OCI-LY3 (cell line): Measurements from ENCODE around the gene RAB5IF.
A peak's percentile ranks its signal among the peaks of the same experiment; 100 is the strongest.

Source experiments
- H2AFZ ChIP-seq: fragments of 200-600, 300-600 bp; shearing (Covaris generic); 2 replicates; pipeline ENCODE4 v1.6.0; 2014; ENCODE audit warnings: antibody characterized with exemption, low read depth, low read length
- H3K27ac ChIP-seq: fragments of 200-600, 300-600 bp; sonication (generic); 2 replicates; pipeline ENCODE4 v1.5.1; 2014; ENCODE audit warnings: mild to moderate bottlenecking, low read length, moderate library complexity, mixed read lengths
- H3K27me3 ChIP-seq: fragments of 200-600, 300-600 bp; sonication (generic); 2 replicates; pipeline ENCODE4 v1.6.1; 2014; ENCODE audit warnings: low read depth, low read length, mixed read lengths
- H3K36me3 ChIP-seq: fragments of 200-600, 300-600 bp; sonication (generic); replicated peaks from 2 replicates; pipeline ENCODE3; 2014; ENCODE audit warnings: low read depth, low read length, mixed read lengths
- H3K4me1 ChIP-seq: fragments of 300-600, 200-600 bp; sonication (generic); 2 replicates; pipeline ENCODE4 v1.6.1; 2014; ENCODE audit warnings: low read length, mixed read lengths
- H3K4me2 ChIP-seq: fragments of 200-600, 300-600 bp; sonication (generic); 2 replicates; pipeline ENCODE4 v1.6.1; 2014; ENCODE audit warnings: low read length, mixed read lengths
- H3K4me3 ChIP-seq: fragments of 300-600, 200-600 bp; sonication (generic); 2 replicates; pipeline ENCODE4 v1.5.1; 2014; ENCODE audit warnings: antibody characterized with exemption, mild to moderate bottlenecking, low read length, moderate library complexity
- H3K79me2 ChIP-seq: fragments of 300-600, 200-600 bp; shearing (Covaris generic); 2 replicates; pipeline ENCODE4 v1.6.1; 2014; ENCODE audit warnings: mild to moderate bottlenecking, low read length, mixed read lengths
- H3K9ac ChIP-seq: fragments of 300-600, 200-600 bp; shearing (Covaris generic); 2 replicates; pipeline ENCODE4 v1.6.0; 2014; ENCODE audit warnings: mild to moderate bottlenecking, low read length, moderate library complexity
- H3K9me3 ChIP-seq: fragments of 200-600, 300-600 bp; shearing (Covaris generic); 2 replicates; pipeline ENCODE4 v1.6.1; 2014; ENCODE audit warnings: low read length, mixed read lengths; ENCODE audit not compliant: insufficient read depth
- H4K20me1 ChIP-seq: fragments of 200-600, 300-600 bp; sonication (generic); 2 replicates; pipeline ENCODE4 v1.6.1; 2016; ENCODE audit warnings: low read length, mixed read lengths; ENCODE audit not compliant: insufficient read depth
- EZH2phosphoT487 ChIP-seq: fragments of 200-600 bp; shearing (Covaris generic); IDR thresholded peaks from 2 replicates; pipeline ENCODE4 v1.6.1; 2018; ENCODE audit warnings: antibody characterized with exemption, mixed run types, low read depth
- TF ChIP-seq, protein P1 (sequence below): fragments of 200-600, 300-600 bp; sonication (generic); IDR thresholded peaks from 2 replicates; pipeline ENCODE4 v1.5.1; 2014; ENCODE audit warnings: antibody characterized with exemption, low read length, low read depth

The RAB5IF gene

GRCh38 chr20:36645353-36645752 lies 39.8 kb downstream of the RAB5IF start:
- TF ChIP-seq, protein P1, sequence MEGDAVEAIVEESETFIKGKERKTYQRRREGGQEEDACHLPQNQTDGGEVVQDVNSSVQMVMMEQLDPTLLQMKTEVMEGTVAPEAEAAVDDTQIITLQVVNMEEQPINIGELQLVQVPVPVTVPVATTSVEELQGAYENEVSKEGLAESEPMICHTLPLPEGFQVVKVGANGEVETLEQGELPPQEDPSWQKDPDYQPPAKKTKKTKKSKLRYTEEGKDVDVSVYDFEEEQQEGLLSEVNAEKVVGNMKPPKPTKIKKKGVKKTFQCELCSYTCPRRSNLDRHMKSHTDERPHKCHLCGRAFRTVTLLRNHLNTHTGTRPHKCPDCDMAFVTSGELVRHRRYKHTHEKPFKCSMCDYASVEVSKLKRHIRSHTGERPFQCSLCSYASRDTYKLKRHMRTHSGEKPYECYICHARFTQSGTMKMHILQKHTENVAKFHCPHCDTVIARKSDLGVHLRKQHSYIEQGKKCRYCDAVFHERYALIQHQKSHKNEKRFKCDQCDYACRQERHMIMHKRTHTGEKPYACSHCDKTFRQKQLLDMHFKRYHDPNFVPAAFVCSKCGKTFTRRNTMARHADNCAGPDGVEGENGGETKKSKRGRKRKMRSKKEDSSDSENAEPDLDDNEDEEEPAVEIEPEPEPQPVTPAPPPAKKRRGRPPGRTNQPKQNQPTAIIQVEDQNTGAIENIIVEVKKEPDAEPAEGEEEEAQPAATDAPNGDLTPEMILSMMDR, result no peak
- no peak for TF ChIP-seq EZH2phosphoT487
- Histone ChIP-seq H3K27ac (no peak overlapping the region), H3K4me2 (no peak overlapping the region)

DNA sequence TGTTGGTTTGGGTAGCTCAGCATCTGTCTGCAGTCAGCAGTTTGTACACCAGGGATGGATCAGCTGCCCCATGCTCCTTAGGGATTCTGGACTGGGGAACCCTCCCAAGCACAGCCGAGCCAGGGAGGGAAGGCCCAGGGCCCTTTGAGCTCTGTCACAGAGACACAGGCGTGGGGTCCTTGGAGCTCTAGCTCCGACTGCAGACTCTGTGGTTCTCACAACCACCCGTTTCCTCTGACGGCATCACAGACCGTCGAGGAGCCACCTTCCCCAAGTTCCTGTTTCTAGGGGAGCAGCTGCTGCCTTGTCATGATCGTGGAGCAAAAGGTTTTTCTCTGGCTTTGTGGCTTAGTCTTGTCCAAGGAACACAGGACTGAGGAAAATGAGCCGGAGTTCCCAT lies 40.4 kb downstream of the RAB5IF start, which contains the start of gene SLA2:
SLA2 (minus strand) TSS at position 199 of the 400 bp plus-strand sequence. CDS start 4,861 bp downstream, outside the sequence.
- Histone ChIP-seq H3K27ac (no peak within 1 kb of the TSS), H3K4me2 (peak within 1 kb of the TSS; percentile 23), H4K20me1 (no peaks in the 10 kb centered on the region), H3K9me3 (no peaks in the 10 kb centered on the region), H3K36me3 (no peaks in the 10 kb centered on the region), H3K9ac (no peak within 1 kb of the TSS), H3K4me1 (peaks cover 6% of the 10 kb centered on the region), H2AFZ (peak within 1 kb of the TSS; percentile 74), H3K27me3 (no peaks in the 10 kb centered on the region), H3K4me3 (no peak within 1 kb of the TSS), H3K79me2 (no peaks in the 10 kb centered on the region)
- TF ChIP-seq, protein P1, result no peak
- TF ChIP-seq EZH2phosphoT487, result no peak

More at GRCh38 chr20:36645353-36645752, 39.8 kb downstream of the RAB5IF start:
- Histone ChIP-seq H2AFZ (no peak overlapping the region), H3K79me2 (no peaks in the 10 kb centered on the region), H3K27me3 (no peaks in the 10 kb centered on the region), H4K20me1 (no peaks in the 10 kb centered on the region), H3K9ac (no peak overlapping the region), H3K36me3 (no peaks in the 10 kb centered on the region), H3K9me3 (no peaks in the 10 kb centered on the region), H3K4me3 (no peak overlapping the region), H3K4me1 (peaks cover 6% of the 10 kb centered on the region)

- Histone ChIP-seq H3K27me3 (no peaks in the 10 kb centered on the region), H2AFZ (no peak overlapping the region), H3K27ac (no peak overlapping the region), H3K4me1 (peaks cover 6% of the 10 kb centered on the region), H4K20me1 (no peaks in the 10 kb centered on the region), H3K79me2 (no peaks in the 10 kb centered on the region), H3K4me3 (no peak overlapping the region), H3K9ac (no peak overlapping the region), H3K9me3 (no peaks in the 10 kb centered on the region), H3K36me3 (no peaks in the 10 kb centered on the region), H3K4me2 (no peak overlapping the region)
- no peak for TF ChIP-seq EZH2phosphoT487
- TF ChIP-seq, protein P1, result no peak
Measured at GRCh38 chr20:36646678-36647077, 41.1 kb downstream of the RAB5IF start.

DNA sequence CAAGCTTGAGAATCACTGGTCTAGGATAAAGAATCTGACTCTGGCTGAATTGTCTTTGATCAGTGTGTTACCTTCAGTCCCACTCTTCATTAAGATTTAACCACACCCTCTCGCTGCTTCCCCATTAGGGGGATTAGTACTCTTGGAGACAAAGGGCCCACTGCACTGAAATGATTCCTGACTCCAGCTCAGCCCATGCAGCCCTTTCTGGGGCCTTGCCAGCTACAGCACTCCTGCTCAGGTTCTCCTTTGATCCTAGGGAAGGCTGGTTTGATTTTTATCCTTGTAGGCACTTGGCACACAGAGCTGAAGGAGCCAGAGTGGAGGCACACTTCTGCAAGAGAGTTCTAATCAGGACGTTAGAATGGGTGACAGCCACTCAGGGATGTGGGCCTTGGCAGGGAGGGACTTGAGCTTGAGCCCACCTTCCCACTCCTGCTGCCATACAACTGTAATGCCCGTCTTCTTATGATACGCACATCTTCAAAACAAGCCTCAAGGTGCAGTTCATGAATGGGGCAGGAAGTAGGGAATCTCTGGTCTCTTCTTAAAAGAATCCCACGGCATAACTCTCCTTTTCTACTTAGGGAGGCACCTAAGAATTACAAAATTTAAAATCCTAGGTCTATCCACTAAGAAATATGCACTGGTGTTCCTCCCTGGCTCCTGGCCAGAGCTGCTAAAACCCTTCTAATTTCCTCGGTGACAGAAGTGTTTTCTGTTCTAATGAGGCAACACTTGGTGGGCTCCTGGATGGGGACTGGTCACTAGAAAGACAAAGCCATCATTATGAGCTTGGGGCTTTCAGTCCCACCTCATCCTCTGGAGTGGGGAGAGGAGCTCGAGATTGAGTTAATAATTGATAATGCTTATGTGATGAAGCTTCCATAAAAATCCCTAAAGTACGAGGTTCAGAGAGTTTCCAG lies 41.9 kb downstream of the RAB5IF start:
- Histone ChIP-seq H3K36me3 (no peaks in the 10 kb centered on the region), H3K79me2 (no peaks in the 10 kb centered on the region), H2AFZ (no peak overlapping the region), H3K4me3 (no peak overlapping the region), H3K9ac (no peak overlapping the region), H4K20me1 (no peaks in the 10 kb centered on the region), H3K4me1 (peaks cover 6% of the 10 kb centered on the region), H3K27me3 (no peaks in the 10 kb centered on the region), H3K27ac (no peak overlapping the region), H3K4me2 (no peak overlapping the region), H3K9me3 (no peaks in the 10 kb centered on the region)
- TF ChIP-seq, protein P1, result no peak
- no peak for TF ChIP-seq EZH2phosphoT487
